Measurements from ENCODE around the gene PARD6G. TPM values are rescaled to one million over a fixed set of nuclear protein-coding genes. Genes with fewer than 3 reads are reported as not detected.

The PARD6G gene
- total and polyA plus RNA-seq, 8 donors, result 0.42 to 2.2 (median 1.2) TPM

DNA sequence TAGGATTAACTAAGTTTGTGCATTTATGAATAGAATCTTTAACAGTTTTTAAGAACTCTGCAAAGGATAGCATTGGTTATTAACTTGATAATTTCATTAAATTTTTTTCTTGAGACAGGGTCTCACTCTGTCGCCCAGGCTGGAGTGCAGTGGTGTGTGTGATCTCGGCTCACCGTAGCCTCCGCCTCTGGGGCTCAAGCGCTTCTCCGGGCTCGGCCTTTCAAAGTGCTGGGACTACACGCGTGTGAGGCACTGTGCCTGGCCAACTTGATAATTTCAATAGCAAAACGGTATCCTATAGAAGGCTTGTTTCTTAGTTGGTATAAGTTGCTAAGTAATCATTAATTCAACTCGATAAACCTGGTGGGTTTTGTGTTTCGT lies 100.3 kb downstream of the PARD6G start:
- H3K27me3 ChIP-seq, result no peaks in the 10 kb centered on the region
- no peak for FAIRE-seq
- intact Hi-C loops (cut with DNase I), result no loop called here
- WGBS, 2 donors, result 26 to 31% methylated on average over 12 of the region's 12 CpGs
- peaks cover 8 to 15% (median 14%) of the 10 kb centered on the region in 3 donors for H3K4me1 ChIP-seq
- no peak for TF ChIP-seq CTCF (IDR thresholded peaks at IDR 0.05)
- no peak overlapping the region for H3K27ac ChIP-seq
- H3K36me3 ChIP-seq, result no peaks in the 10 kb centered on the region
- no peak for DNase-seq
- no peaks in the 10 kb centered on the region for H3K9me3 ChIP-seq
- H3K4me3 ChIP-seq, result peak overlapping the region in 3 of 4 donors; percentile 46 to 58 (median 47)
- peak; percentile 25 to 41 (median 35) for ATAC-seq

DNA sequence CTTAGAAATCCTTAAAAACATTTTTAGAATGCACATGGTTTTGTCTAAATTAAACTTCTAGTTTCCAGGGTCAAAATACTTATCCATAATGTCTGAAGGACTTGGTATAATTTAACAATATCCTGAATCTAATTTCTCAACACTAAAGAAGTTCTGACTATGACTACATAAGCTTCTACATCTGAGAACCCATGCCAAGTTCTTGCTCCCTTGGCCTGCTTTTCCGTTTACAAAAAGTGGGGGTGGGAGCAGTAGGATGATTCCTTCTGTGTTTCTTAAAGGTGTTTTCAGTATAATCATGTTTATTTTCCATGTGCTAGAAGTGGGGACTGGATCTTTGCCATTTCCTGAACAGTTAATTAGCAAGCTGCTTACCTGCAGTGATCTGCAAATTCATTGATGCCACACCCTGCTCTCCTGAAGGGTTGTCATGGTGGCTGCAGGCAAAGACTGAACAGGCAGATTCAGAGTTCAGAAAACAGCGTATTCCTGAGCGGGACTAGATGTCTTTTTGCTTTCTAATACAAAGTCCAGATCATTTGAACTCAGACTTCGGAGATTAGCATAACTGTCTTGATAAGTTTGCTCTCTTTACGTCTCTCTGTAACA lies 102.0 kb downstream of the PARD6G start:
- Histone ChIP-seq H3K4me1 (peaks cover 8 to 15% (median 14%) of the 10 kb centered on the region in 3 donors), H3K36me3 (no peaks in the 10 kb centered on the region), H3K27ac (no peak overlapping the region), H3K4me3 (no peak overlapping the region), H3K9me3 (no peaks in the 10 kb centered on the region), H3K27me3 (no peaks in the 10 kb centered on the region)
- no peak for FAIRE-seq
- no peak for TF ChIP-seq CTCF (IDR thresholded peaks at IDR 0.05)
- intact Hi-C loops (cut with DNase I), result no loop called here
- 74 to 79% methylated on average over 5 of the region's 5 CpGs for WGBS, 2 donors
- no peak for DNase-seq
- ATAC-seq, result no peak

- FAIRE-seq, result no peak
Observed at GRCh38 chr18:80143881-80144280, 103.4 kb downstream of the PARD6G start.

DNA sequence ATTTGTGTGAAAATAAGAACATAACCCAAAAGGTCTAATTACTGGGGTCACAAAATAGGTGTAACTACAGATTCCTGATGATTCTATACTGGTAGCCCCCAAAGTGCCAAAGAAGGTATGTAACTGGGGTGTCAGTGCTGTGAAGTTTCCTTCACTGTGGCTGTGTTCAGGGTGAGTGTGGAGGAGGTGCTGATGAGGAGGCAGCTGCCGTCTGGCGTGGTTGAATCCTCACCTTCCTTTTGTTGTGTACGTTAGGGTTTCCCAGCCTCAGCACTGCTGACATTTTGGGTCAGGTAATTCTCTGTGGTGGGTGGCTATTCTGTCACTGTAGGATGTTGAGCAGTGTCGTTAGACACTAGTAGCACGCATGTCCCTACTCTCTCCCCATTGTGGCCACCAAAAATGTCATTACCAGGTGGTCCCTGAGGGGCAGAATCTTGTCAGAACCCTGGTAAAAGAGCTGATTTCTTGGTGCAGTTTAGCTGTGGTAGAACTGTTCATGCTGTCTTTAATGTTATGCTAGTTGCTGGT lies 106.8 kb downstream of the PARD6G start:
- Histone ChIP-seq H3K4me1 (peaks cover 8 to 10% (median 10%) of the 10 kb centered on the region in 3 donors), H3K27me3 (no peaks in the 10 kb centered on the region), H3K9me3 (no peaks in the 10 kb centered on the region), H3K4me3 (no peak overlapping the region), H3K36me3 (peaks cover 0 to 28% (median 13%) of the 10 kb centered on the region in 3 donors), H3K27ac (no peak overlapping the region)
- WGBS, 2 donors, result 96 to 99% methylated on average over 5 of the region's 5 CpGs
- TF ChIP-seq CTCF (IDR thresholded peaks at IDR 0.05), result no peak
- ATAC-seq (no peak), DNase-seq (no peak), FAIRE-seq (no peak)
- intact Hi-C loops (cut with DNase I), result no loop called here

More at GRCh38 chr18:80143881-80144280, 103.4 kb downstream of the PARD6G start:
- no peak for TF ChIP-seq CTCF (IDR thresholded peaks at IDR 0.05)
- H3K27me3 ChIP-seq, result no peaks in the 10 kb centered on the region
- no peaks in the 10 kb centered on the region for H3K9me3 ChIP-seq
- H3K27ac ChIP-seq, result no peak overlapping the region
- intact Hi-C loops (cut with DNase I), result no loop called here
- peaks cover 8 to 15% (median 10%) of the 10 kb centered on the region in 3 donors for H3K4me1 ChIP-seq
- 36 to 46% methylated on average over 2 of the region's 2 CpGs for WGBS, 2 donors
- DNase-seq, result no peak
- no peak for ATAC-seq
- no peak overlapping the region for H3K4me3 ChIP-seq
- H3K36me3 ChIP-seq, result no peaks in the 10 kb centered on the region

DNA sequence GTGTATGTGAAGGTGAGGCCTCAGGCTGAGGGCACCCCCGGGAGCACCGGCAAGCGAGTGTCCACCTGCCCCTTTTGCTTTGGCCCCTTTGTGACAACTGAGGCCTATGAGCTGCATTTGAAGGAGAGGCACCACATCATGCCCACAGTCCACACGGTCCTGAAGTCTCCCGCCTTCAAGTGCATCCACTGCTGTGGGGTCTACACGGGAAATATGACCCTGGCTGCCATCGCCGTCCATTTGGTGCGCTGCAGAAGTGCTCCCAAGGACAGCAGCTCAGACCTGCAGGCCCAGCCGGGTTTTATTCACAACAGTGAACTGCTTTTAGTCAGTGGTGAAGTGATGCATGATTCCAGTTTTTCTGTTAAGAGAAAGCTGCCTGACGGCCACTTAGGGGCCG lies 109.3 kb downstream of the PARD6G start:
- Histone ChIP-seq H3K27me3 (no peaks in the 10 kb centered on the region), H3K36me3 (peaks cover 0 to 34% (median 16%) of the 10 kb centered on the region in 3 donors), H3K27ac (no peak overlapping the region), H3K4me1 (peaks cover 2% of the 10 kb centered on the region in 3 donors), H3K4me3 (no peak overlapping the region), H3K9me3 (no peaks in the 10 kb centered on the region)
- intact Hi-C loops (cut with DNase I), result no loop called here
- FAIRE-seq, result no peak
- no peak for DNase-seq
- no peak for TF ChIP-seq CTCF (IDR thresholded peaks at IDR 0.05)
- no peak for ATAC-seq
- 90 to 92% methylated on average over 12 of the region's 12 CpGs for whole genome bisulfite sequencing, 2 donors

Measured in pancreas (tissue), 10 donors.